Endothelial cell of umbilical vein (primary cell): ENCODE measurements around the gene MAN2C1. TPM values are rescaled to one million over a fixed set of nuclear protein-coding genes. Genes with fewer than 3 reads are reported as not detected.
"Not testable (repeated sequence)": the region's sequence is repeated elsewhere in the genome, so short reads cannot be mapped to it uniquely, and the experiment has no call there.

Source experiments
- BruUV-seq: library from RNA; stranded (reverse); fragments of 400-500 nt; replicated peaks from 2 replicates; lab custom pipeline; 2021; lab: Mats Ljungman, UMichigan
- CTCF ChIA-PET: fragments of 300-600, 350-600 bp; sonication (Branson Sonifier 250); formaldehyde crosslinking; loops from one replicate; lab custom pipeline; 2021; ENCODE audit warnings: antibody characterized with exemption, inconsistent platforms; lab: Charles Lee
- POLR2A ChIA-PET: fragments of 300-600, 350-600 bp; sonication (Branson Sonifier 250); formaldehyde crosslinking; loops from one replicate; lab custom pipeline; 2021; ENCODE audit warnings: antibody characterized with exemption, inconsistent platforms; lab: Charles Lee
- DNase-seq: peaks from one replicate; pipeline ENCODE4 v3.0.0-alpha.2; 2011; ENCODE audit warnings: low read depth, low spot score
- FAIRE-seq: peaks from 2 replicates; lab custom pipeline; 2011; peaks lifted over from hg19 to GRCh38; lab: Jason Lieb, UNC
- H2AFZ ChIP-seq: 2 replicates; pipeline ENCODE4 v1.6.0; 2012; ENCODE audit warnings: low read depth, low read length, control low read depth, inconsistent platforms
- H3K27ac ChIP-seq: 2 replicates; pipeline ENCODE4 v1.5.1; 2011; ENCODE audit warnings: low read depth, mild to moderate bottlenecking, control low read depth, low read length, moderate library complexity; ENCODE audit not compliant: insufficient read depth
- H3K27me3 ChIP-seq, 2 experiments: 2 replicates each; pipeline versions ENCODE4 v1.6.0 to v1.6.1; 2011; ENCODE audit warnings: low read length in 2 of 2, mixed read lengths in 1 of 2; ENCODE audit not compliant: control insufficient read depth in 2 of 2, insufficient read depth in 2 of 2
- H3K36me3 ChIP-seq, 2 experiments: 2 replicates in 1 of 2; 3 replicates in 1 of 2; pipeline ENCODE4 v1.5.1; 2011; ENCODE audit warnings: low read length in 2 of 2, mild to moderate bottlenecking in 1 of 2, moderate library complexity in 1 of 2; ENCODE audit not compliant: control insufficient read depth in 2 of 2, insufficient read depth in 2 of 2; ENCODE audit errors: extremely low read depth in 1 of 2
- H3K4me1 ChIP-seq: 3 replicates; pipeline ENCODE4 v1.5.1; 2011; ENCODE audit warnings: mild to moderate bottlenecking, low read length; ENCODE audit not compliant: control insufficient read depth, insufficient read depth; ENCODE audit errors: extremely low read depth
- H3K4me2 ChIP-seq: 2 replicates; pipeline ENCODE4 v1.6.1; 2011; ENCODE audit warnings: low read length, control low read depth, mixed read lengths; ENCODE audit not compliant: insufficient read depth
- H3K4me3 ChIP-seq, 3 experiments: fragments of 200-600 bp in 1 of 3; sonication (generic), shearing (Covaris generic) in 1 of 3; replicated peaks in 1 of 3; 2 replicates each; pipeline ENCODE4 v1.5.1; 2011 to 2016; ENCODE audit warnings: control low read depth in 3 of 3, low read length in 3 of 3, mild to moderate bottlenecking in 2 of 3, inconsistent platforms in 1 of 3, low read depth in 1 of 3, moderate library complexity in 1 of 3; ENCODE audit not compliant: insufficient read depth in 1 of 3
- H3K79me2 ChIP-seq: 2 replicates; pipeline ENCODE4 v1.6.0; 2012; ENCODE audit warnings: low read length, inconsistent platforms; ENCODE audit not compliant: control insufficient read depth, insufficient read depth
- H3K9ac ChIP-seq: replicated peaks from 2 replicates; pipeline ENCODE3; 2011; ENCODE audit warnings: low read length, control low read depth; ENCODE audit not compliant: insufficient read depth; ENCODE audit errors: extremely low read depth
- H3K9me1 ChIP-seq: replicated peaks from 3 replicates; pipeline ENCODE4 v1.6.0; 2011; ENCODE audit warnings: mild to moderate bottlenecking, low read length; ENCODE audit not compliant: control insufficient read depth, insufficient read depth; ENCODE audit errors: extremely low read depth
- H3K9me3 ChIP-seq: replicated peaks from 2 replicates; pipeline ENCODE4 v1.5.1; 2012; ENCODE audit warnings: low read length, inconsistent platforms; ENCODE audit not compliant: control insufficient read depth, insufficient read depth
- H4K20me1 ChIP-seq: replicated peaks from 2 replicates; pipeline ENCODE3; 2011; ENCODE audit warnings: mild to moderate bottlenecking, low read length; ENCODE audit not compliant: control insufficient read depth, insufficient read depth; ENCODE audit errors: extremely low read depth
- GATA2 ChIP-seq: IDR thresholded peaks from 2 replicates; pipeline ENCODE4 v1.7.0; 2011; ENCODE audit warnings: low read depth, mild to moderate bottlenecking, moderate library complexity, mixed read lengths, low read length; ENCODE audit not compliant: insufficient read length, insufficient read depth
- MAX ChIP-seq: IDR thresholded peaks from 2 replicates; pipeline ENCODE4 v1.6.1; 2011; ENCODE audit not compliant: insufficient read depth, insufficient read length
- POLR2A ChIP-seq: IDR thresholded peaks from 2 replicates; pipeline ENCODE4 v1.6.1; 2012; ENCODE audit warnings: low read depth, mild to moderate bottlenecking, control low read depth, low read length
- POLR2AphosphoS5 ChIP-seq: IDR thresholded peaks from 2 replicates; pipeline ENCODE4 v1.6.1; 2012; ENCODE audit warnings: low read depth, mild to moderate bottlenecking, control low read depth, low read length, moderate library complexity; ENCODE audit not compliant: insufficient read depth
- dilution Hi-C: fragments of 300-500 bp; cut with MboI; formaldehyde crosslinking; loops from one replicate; pipeline ENCODE4 v1.15.0; 2019; ENCODE audit warnings: low sequenced_read_pairs; ENCODE audit not compliant: extremely low pct_ligation_motif_present
- intact Hi-C: fragments of 100-400 bp; cut with micrococcal nuclease; formaldehyde crosslinking; loops from one replicate; pipeline ENCODE4 v1.10.0; 2022
- polyA plus RNA-seq, 4 experiments: library from polyadenylated mRNA; depleted of rRNA in 3 of 4; stranded (reverse) in 3 of 4; unstranded in 1 of 4; fragments of >200 nt; gene quantifications; 2 replicates each; pipeline versions ENCODE4 v1.2.1 to v1.2.3, GENCODE V29; 2011 to 2012; ENCODE audit warnings: missing spikeins in 1 of 4
- total RNA-seq: library from RNA; stranded (reverse); gene quantifications from 2 replicates; pipeline ENCODE4 v1.2.3, GENCODE V29; 2021

The MAN2C1 gene
- total and polyA plus RNA-seq, 2 donors (not counting 3 experiments of a cell fraction or from before 2014, with no cell fraction given) = 198 to 248 TPM

GRCh38 chr15:75350601-75351361, 17.6 kb downstream of the MAN2C1 start:
- H2AFZ ChIP-seq = no peak overlapping the region
- TF ChIP-seq POLR2A (peak; percentile 60), MAX (no peak)
- no peak for DNase-seq

GRCh38 chr15:75349851-75350588, 18.4 kb downstream of the MAN2C1 start:
- H3K9me1 ChIP-seq = no peaks in the 10 kb centered on the region
- no peaks in the 10 kb centered on the region for H3K27me3 ChIP-seq
- ChIA-PET CTCF (no interaction called here), POLR2A (no interaction called here)
- H3K27ac ChIP-seq = no peak overlapping the region
- H3K4me2 ChIP-seq = no peak overlapping the region
- H3K4me3 ChIP-seq = no peak overlapping the region
- no peak overlapping the region for H2AFZ ChIP-seq
- no peak overlapping the region for H3K9ac ChIP-seq
- intact Hi-C loops (no loop called here), dilution Hi-C loops (no loop called here)
- no peaks in the 10 kb centered on the region for H3K9me3 ChIP-seq
- peaks cover 0 to 2% of the 10 kb centered on the region in 2 experiments for H3K36me3 ChIP-seq
- no peaks in the 10 kb centered on the region for H4K20me1 ChIP-seq
- BruUV-seq = TSS peak; percentile 5
- TF ChIP-seq GATA2 (no peak), POLR2AphosphoS5 (peak; percentile 39)
- H3K4me1 ChIP-seq = peaks cover 7% of the 10 kb centered on the region
- DNase-seq (no peak), FAIRE-seq (no peak)
- no peaks in the 10 kb centered on the region for H3K79me2 ChIP-seq

More at GRCh38 chr15:75350601-75351361, 17.6 kb downstream of the MAN2C1 start:
- H3K9ac ChIP-seq = no peak overlapping the region
- no peaks in the 10 kb centered on the region for H4K20me1 ChIP-seq
- no peaks in the 10 kb centered on the region for H3K9me1 ChIP-seq
- H3K79me2 ChIP-seq = no peaks in the 10 kb centered on the region
- H3K27ac ChIP-seq = no peak overlapping the region
- POLR2A ChIA-PET = no interaction called here
- no peaks in the 10 kb centered on the region for H3K27me3 ChIP-seq
- peaks cover 7% of the 10 kb centered on the region for H3K4me1 ChIP-seq
- no peak overlapping the region for H3K4me2 ChIP-seq
- CTCF ChIA-PET = no interaction called here
- intact Hi-C loops = no loop called here
- no peaks in the 10 kb centered on the region for H3K9me3 ChIP-seq
- FAIRE-seq = no peak
- peaks cover 0 to 3% of the 10 kb centered on the region in 2 experiments for H3K36me3 ChIP-seq
- no peak overlapping the region for H3K4me3 ChIP-seq
- no TSS peak for BruUV-seq
- dilution Hi-C loops = no loop called here

- H3K79me2 ChIP-seq, H3K9ac ChIP-seq, dilution Hi-C loops, POLR2A ChIA-PET, FAIRE-seq, H3K27ac ChIP-seq, H3K27me3 ChIP-seq, H3K4me1 ChIP-seq, H4K20me1 ChIP-seq, H2AFZ ChIP-seq, H3K9me1 ChIP-seq, H3K9me3 ChIP-seq, BruUV-seq, intact Hi-C loops, H3K36me3 ChIP-seq, DNase-seq, CTCF ChIA-PET, H3K4me3 ChIP-seq, H3K4me2 ChIP-seq: not testable (repeated sequence)
Measured at GRCh38 chr15:75349351-75349669, 19.1 kb downstream of the MAN2C1 start.
